Measurements from ENCODE around the gene HAGH.

DNA sequence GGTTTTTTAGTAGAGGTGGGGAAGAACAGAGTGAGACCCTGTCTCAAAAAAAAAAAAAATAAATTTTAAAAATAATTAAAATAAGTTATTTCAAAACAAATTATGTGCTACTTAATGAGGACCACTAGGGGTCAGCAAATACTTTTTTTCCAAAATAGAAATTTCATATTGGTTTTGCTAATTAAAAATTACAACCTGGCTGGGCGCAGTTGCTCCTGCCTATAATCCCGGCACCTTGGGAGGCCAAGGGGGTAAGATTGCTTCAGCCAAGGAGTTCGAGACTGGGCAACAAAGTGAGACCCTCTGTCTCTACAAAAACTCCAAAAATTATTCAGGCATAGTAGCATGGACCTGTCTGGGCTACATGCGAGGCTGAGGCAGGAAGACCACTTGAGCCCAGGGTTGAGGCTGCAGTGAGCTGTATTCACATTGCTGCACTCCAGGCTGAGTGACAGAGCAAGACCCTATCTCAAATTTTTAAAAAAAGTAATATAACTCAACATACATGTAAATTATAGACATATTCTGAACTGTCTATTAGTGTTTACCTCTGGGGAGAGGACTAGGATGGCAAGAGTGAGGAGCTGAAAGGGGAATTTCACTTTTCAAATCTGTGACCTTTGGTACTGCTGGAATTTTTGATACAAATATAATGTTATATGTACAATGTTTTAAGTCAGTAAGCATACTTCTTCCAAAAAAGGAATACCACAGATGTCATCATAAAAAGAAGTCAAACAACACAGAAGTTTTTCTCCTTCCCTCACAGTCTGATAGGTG is 37.2 kb upstream of the HAGH start:
- no peak for TF ChIP-seq CEBPB (IDR thresholded peaks at IDR 0.05)
- TF ChIP-seq, protein P1, sequence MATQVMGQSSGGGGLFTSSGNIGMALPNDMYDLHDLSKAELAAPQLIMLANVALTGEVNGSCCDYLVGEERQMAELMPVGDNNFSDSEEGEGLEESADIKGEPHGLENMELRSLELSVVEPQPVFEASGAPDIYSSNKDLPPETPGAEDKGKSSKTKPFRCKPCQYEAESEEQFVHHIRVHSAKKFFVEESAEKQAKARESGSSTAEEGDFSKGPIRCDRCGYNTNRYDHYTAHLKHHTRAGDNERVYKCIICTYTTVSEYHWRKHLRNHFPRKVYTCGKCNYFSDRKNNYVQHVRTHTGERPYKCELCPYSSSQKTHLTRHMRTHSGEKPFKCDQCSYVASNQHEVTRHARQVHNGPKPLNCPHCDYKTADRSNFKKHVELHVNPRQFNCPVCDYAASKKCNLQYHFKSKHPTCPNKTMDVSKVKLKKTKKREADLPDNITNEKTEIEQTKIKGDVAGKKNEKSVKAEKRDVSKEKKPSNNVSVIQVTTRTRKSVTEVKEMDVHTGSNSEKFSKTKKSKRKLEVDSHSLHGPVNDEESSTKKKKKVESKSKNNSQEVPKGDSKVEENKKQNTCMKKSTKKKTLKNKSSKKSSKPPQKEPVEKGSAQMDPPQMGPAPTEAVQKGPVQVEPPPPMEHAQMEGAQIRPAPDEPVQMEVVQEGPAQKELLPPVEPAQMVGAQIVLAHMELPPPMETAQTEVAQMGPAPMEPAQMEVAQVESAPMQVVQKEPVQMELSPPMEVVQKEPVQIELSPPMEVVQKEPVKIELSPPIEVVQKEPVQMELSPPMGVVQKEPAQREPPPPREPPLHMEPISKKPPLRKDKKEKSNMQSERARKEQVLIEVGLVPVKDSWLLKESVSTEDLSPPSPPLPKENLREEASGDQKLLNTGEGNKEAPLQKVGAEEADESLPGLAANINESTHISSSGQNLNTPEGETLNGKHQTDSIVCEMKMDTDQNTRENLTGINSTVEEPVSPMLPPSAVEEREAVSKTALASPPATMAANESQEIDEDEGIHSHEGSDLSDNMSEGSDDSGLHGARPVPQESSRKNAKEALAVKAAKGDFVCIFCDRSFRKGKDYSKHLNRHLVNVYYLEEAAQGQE (IDR thresholded peaks at IDR 0.05): no peak
